IPS-NIHi7 (cell line): ENCODE results near the gene AGBL5.
A peak's percentile ranks its signal among the peaks of the same experiment; 100 is the strongest.
"Not testable (repeated sequence)": the region's sequence is repeated elsewhere in the genome, so short reads cannot be mapped to it uniquely, and the experiment has no call there.

ENCODE experiments used
- DNase-seq: peaks from one replicate; pipeline ENCODE4 v3.0.0; 2012; ENCODE audit warnings: mixed read lengths; ENCODE audit errors: extremely low spot score

Gene AGBL5

DNA sequence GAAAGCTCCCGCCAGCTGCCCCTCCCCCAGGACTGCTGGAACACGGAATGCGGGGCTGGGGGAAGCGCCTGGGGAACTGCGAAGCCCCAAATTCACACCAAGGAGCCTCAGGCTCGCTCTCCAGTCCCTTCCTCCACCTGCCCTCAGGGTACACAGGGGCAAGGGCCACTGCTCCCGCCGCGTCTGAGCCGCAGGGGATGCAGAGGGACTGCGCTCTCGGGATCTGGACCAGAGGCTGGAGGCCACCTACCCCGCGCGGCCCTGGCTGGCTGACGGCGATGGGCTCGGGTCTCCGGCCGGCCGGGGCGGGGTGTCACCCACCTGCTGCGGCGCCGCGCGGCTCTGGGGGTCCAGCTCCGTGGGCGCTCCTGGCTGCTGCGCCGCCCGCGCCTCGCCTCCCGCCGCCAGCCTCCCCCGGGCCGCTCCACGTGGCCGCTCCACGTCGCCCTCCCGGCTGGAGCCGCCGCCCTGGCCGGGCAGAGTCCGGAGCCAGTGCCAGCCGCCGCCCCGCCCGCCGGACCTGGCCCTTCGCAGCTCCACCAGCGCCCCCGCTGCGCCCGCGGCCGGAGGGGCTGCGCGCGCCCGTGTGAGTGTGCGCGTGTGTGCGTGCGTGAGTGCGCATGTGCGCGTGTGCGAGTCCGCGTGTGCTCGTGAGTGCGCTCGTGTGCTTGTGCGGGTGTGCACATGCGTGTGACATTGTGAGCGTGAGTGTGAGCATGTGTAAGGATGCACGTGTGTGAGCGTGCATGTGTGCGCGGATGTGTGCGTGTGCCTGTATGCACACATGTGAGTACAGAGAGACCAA, 67.3 kb downstream of the AGBL5 start, which contains the start of gene CGREF1:
Gene CGREF1, minus strand, starts transcription at position 604 of the 805 bp plus-strand sequence. CDS start 14,762 bp downstream, outside the sequence.
- peak; percentile 48 for DNase-seq

- not testable (repeated sequence) for DNase-seq
Observed at GRCh38 chr2:27119330-27119670, 67.8 kb downstream of the AGBL5 start.
